HG03139 (cell line): ENCODE data around the gene PRKN.
"Not testable (repeated sequence)": the region's sequence is repeated elsewhere in the genome, so short reads cannot be mapped to it uniquely, and the experiment has no call there.

Experiments used
- ATAC-seq: cut with Tn5 transposase; IDR thresholded peaks from one replicate; pipeline ENCODE4 v1.9.1; 2021; ENCODE audit not compliant: unreplicated experiment

The PRKN gene

GRCh38 chr6:162468326-162468725, 259.2 kb downstream of the PRKN start:
- ATAC-seq, result no peak

- ATAC-seq, result no peak
Measured at GRCh38 chr6:162467679-162468078, 259.9 kb downstream of the PRKN start.

DNA sequence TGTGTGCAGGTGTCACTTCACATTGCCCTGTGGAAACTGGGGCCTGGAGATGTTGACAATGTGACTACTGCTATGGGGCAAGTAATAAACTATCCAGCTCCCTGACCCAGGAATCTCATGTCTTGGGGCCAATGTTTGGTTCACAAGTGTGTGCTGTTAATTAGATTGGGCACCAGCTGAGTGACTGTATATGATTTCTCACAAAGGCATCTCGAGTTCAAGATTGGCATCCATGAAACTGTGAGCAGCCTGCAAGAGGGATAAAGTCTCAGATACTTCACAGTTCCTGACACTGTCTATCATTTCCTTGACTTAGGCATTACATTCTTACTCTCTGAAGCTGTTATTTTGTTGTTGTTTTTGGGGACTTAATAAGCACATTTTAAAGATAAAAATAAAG, 264.0 kb downstream of the PRKN start:
- ATAC-seq, result no peak

DNA sequence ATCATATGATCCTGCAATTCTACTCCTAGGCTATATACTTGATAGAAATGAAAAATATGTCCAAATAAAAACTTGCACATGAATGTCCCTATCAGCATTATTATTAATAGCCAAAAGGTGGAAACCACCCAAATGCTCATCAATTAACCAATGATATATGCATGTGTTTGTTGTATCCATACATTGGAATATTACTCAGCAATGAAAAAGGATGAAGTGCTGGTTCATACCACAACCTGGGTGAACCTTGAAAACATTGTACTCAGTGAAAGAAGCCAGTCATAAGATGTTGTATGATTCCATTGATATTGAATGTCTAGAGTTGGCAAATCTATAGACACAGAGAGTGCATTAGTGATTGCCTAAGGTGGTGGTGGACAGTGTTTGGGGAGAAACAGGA, 267.6 kb downstream of the PRKN start:
- ATAC-seq, result no peak

GRCh38 chr6:162450358-162450757, 277.2 kb downstream of the PRKN start:
- ATAC-seq, result no peak

- no peak for ATAC-seq
Measured at GRCh38 chr6:162448294-162448693, 279.3 kb downstream of the PRKN start.

GRCh38 chr6:162443101-162443500, 284.5 kb downstream of the PRKN start:
- ATAC-seq, result no peak

GRCh38 chr6:162442687-162443086, 284.9 kb downstream of the PRKN start:
- ATAC-seq, result no peak

DNA sequence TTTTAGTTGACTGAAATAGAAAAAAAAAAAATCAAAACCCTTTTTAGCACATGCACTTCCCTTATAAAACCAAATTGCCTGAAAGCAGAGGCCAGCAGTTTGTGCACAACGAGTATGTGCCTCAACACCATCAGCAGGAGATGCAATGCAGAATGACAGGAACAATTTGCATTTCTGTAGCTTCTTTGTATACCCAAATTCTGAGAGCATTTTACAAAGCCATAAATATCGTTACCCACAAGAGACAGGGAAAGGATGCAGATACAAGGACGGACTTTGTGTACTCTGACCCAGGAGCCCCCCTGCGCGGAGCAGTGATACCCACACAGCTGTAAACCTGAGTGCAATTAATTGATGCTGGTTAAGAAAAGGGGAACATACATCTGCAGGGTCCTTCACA, 285.6 kb downstream of the PRKN start:
- no peak for ATAC-seq

GRCh38 chr6:162438980-162439379, 288.6 kb downstream of the PRKN start:
- ATAC-seq, result no peak

- no peak for ATAC-seq
Measured at GRCh38 chr6:162435071-162435470, 292.5 kb downstream of the PRKN start.

- no peak for ATAC-seq
Measured at GRCh38 chr6:162421004-162421403, 306.6 kb downstream of the PRKN start.

GRCh38 chr6:162416831-162417537, 310.6 kb downstream of the PRKN start:
- ATAC-seq, result no peak

- no peak for ATAC-seq
Measured at GRCh38 chr6:162416307-162416706, 311.3 kb downstream of the PRKN start.

DNA sequence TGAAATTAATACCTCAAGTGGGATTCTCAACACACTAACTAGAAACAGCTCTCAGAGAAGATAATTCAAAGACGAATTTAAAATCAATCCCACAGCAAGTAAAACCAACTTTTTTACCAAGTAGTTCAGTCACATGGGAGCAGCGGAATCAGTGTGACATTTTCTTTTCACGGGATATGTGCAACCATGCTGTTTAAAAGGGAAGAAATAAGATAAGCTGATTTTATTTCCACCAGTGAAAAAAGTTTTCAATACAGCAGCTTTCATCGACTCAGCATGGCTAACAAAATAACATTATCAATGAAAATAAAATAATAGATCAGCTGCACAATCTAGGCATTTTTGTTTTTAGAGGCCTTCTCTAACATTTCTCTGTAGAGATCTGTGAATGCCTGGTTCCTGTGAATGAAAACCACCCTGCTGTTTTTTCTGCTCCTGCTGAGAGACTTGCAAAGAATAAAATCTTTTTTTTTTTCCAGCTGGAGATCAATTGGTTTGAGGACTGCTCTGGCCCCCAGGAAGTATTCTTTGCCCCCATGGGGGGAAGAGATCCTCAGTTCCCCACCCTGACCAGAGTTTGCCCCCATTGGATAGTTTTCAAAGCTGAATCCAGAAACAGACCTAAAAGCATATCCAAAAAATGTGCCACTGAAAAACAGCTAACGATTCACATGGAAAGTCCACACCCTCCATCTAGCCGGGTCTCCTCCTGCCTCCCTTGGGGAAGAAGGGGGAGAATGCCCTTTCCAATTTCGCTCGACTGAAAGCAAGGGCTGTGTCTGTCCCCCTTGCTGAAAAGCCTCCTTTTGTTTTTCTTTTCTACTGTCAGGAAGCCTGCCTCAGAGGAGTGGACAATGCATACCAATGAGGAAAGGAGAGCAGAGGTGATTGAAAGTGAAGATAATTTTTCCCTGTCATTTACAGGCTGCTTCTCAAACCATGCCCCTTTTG, 317.6 kb downstream of the PRKN start:
- ATAC-seq, result no peak

- ATAC-seq, result no peak
Measured at GRCh38 chr6:162408826-162409535, 318.6 kb downstream of the PRKN start.

GRCh38 chr6:162404951-162405350, 322.6 kb downstream of the PRKN start:
- ATAC-seq, result no peak

DNA sequence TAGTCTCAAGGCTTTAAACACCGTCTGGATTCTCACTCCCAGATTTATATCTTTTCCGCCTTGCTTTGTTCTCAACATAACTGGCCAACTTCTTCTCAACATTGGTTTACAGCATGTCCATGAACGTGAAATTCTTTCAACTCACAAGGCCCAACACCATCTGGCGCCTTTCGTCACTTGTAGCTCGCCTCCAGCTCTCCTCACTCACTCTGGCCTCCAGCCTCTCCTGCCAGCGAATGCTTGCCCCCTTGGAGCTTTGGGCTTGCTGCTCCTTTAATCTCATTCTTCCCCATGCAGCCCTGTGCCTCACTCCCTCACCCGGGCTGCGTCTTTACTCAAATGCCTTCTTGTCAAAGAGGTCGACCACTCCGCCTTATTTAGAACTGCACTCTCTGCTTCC, 324.5 kb downstream of the PRKN start:
- ATAC-seq, result no peak

DNA sequence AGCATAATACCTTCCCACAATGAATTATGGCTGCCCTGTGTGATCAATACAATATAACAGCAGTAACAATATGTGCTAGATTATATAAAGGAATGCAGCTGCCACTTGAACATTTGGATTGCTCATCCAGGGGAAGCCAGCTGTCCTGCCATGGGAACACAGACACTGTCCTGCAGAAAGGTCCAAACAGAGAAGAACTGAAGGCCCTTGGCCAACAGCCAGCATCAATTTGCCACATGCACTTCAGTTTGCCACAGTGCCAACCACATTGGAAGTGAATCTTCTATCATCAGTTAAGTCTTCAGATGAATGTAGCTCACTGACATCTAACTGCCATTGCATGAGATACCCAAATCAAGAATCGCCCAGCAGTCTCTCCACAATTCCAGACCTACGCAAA, 332.4 kb downstream of the PRKN start:
- no peak for ATAC-seq

- ATAC-seq, result not testable (repeated sequence)
Measured at GRCh38 chr6:162390961-162391811, 336.4 kb downstream of the PRKN start.
